HTR-8/SVneo (cell line): ENCODE measurements around the gene FOXJ1.
A peak's percentile ranks its signal among the peaks of the same experiment; 100 is the strongest.

Experiments used
- DNase-seq: peaks from one replicate; pipeline ENCODE4 v3.0.0; 2011; ENCODE audit warnings: low spot score, mixed read lengths; ENCODE audit not compliant: insufficient read length
- FAIRE-seq: peaks from 2 replicates; lab custom pipeline; 2011; peaks lifted over from hg19 to GRCh38; lab: Jason Lieb, UNC

The FOXJ1 gene

GRCh38 chr17:76145231-76146052 lies 4.4 kb upstream of the FOXJ1 start:
- no peak for FAIRE-seq
- DNase-seq: no peak

- FAIRE-seq (peak; percentile 60), DNase-seq (no peak)
Observed at GRCh38 chr17:76142585-76143041, 1.6 kb upstream of the FOXJ1 start.

- FAIRE-seq: peak; percentile 67
- no peak for DNase-seq
Observed at GRCh38 chr17:76142039-76142584, 1.1 kb upstream of the FOXJ1 start.

GRCh38 chr17:76140661-76141211 lies 309 bp downstream of the FOXJ1 start:
- FAIRE-seq: no peak
- no peak for DNase-seq

GRCh38 chr17:76139801-76140660 lies 1.0 kb downstream of the FOXJ1 start:
- DNase-seq: no peak
- FAIRE-seq: peak; percentile 36

- DNase-seq (no peak), FAIRE-seq (no peak)
Observed at GRCh38 chr17:76138896-76139752, 1.9 kb downstream of the FOXJ1 start.

GRCh38 chr17:76138234-76138895 lies 2.7 kb downstream of the FOXJ1 start:
- FAIRE-seq: no peak

GRCh38 chr17:76137351-76138233 lies 3.5 kb downstream of the FOXJ1 start:
- FAIRE-seq (no peak), DNase-seq (no peak)

More at GRCh38 chr17:76138234-76138895, 2.7 kb downstream of the FOXJ1 start:
- no peak for DNase-seq

- DNase-seq (no peak), FAIRE-seq (no peak)
Observed at GRCh38 chr17:76137001-76137350, 4.1 kb downstream of the FOXJ1 start.

- FAIRE-seq (no peak), DNase-seq (no peak)
Observed at GRCh38 chr17:76136276-76137000, 4.6 kb downstream of the FOXJ1 start.

- FAIRE-seq: no peak
- no peak for DNase-seq
Observed at GRCh38 chr17:76135810-76136188, 5.2 kb downstream of the FOXJ1 start.

GRCh38 chr17:76134911-76135809 lies 5.9 kb downstream of the FOXJ1 start:
- FAIRE-seq: no peak
- no peak for DNase-seq

- DNase-seq (no peak), FAIRE-seq (no peak)
Observed at GRCh38 chr17:76132574-76133338, 8.3 kb downstream of the FOXJ1 start.

GRCh38 chr17:76131692-76132573 lies 9.1 kb downstream of the FOXJ1 start:
- no peak for FAIRE-seq
- DNase-seq: no peak
